Fibroblast of pulmonary artery (primary cell): ENCODE data around the gene USP50.

Source experiments
- DNase-seq: peaks from one replicate; pipeline ENCODE4 v3.0.0-alpha.2; 2010; ENCODE audit warnings: low read depth
- H3K4me3 ChIP-seq: replicated peaks from 2 replicates; pipeline ENCODE4 v1.5.1; 2011; ENCODE audit warnings: low read depth, mild to moderate bottlenecking, control low read depth, low read length, moderate library complexity
- CTCF ChIP-seq: IDR thresholded peaks from 2 replicates; pipeline ENCODE4 v1.5.1; 2011; ENCODE audit warnings: mild to moderate bottlenecking, control low read depth, low read length, inconsistent platforms; ENCODE audit errors: missing control alignments

USP50 gene

GRCh38 chr15:50458348-50459112, 87.9 kb downstream of the USP50 start:
- H3K4me3 ChIP-seq: no peak overlapping the region
- DNase-seq: peak; percentile 9
- TF ChIP-seq CTCF: no peak

DNA sequence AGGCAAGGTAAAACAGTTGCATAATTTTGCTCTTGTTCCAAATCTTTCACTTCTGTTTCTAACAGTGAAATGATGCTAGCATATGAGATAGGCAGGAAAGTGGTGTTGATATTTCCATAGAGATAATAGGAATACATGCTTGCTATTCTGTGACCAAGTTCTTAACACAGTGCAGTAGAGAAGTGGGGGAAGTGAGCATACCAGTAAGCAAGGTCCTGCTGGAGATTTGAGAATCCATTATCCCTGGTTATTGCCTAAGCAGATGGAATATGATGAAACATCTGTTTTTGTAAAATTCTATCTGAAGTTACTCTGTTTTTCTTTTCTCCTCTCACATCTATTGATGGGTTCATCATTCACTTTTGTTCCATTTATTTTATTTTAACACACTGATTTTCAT, 93.5 kb downstream of the USP50 start:
- no peak overlapping the region for H3K4me3 ChIP-seq
- DNase-seq: peak; percentile 57
- no peak for TF ChIP-seq CTCF
